ENCODE measurements around the gene ZNF324. TPM values are rescaled to one million over a fixed set of nuclear protein-coding genes. Genes with fewer than 3 reads are reported as not detected.
A peak's percentile ranks its signal among the peaks of the same experiment; 100 is the strongest.
"Not testable (repeated sequence)": the region's sequence is repeated elsewhere in the genome, so short reads cannot be mapped to it uniquely, and the experiment has no call there.

Gene ZNF324
- total RNA-seq, 1 donor from 2014 or later = 15.2 TPM

DNA sequence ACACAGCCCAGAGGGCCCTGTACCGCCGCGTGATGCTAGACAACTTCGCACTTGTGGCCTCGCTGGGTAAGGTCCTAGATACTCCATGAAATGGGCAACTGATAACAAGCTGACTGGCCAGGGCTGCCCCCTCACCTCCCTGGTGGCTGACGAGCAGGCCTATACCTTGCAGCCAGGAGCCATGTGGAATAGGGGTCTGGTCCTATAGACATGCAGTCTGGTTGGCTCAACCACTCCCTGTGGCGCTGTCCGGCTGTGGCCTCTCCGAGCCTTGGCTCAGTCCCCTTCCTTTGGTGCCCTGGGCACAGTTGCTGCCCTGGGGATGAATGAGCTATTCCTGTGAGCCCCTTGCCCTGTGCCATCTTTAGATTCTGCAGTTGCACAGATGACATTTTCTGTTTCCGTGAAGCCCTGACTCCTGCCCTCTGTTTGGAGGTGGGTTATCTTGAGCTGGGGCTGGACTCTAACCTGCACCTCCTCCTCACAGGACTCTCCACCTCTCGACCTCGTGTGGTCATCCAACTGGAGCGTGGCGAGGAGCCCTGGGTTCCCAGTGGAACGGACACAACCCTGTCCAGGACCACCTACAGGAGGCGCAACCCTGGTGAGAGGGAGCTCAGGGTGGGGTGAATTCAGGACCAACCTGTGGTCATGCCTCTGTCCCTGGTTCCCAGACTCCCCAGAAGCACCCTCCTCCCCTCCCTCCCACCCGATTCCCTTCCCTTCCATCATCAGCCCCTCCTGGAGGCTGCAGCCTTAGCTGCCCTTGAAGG is 2.5 kb downstream of the ZNF324 start:
- intact Hi-C loops (cut with DNase I) = no loop called here
- no peak for DNase-seq (ENCODE audit: low spot score)
- no peak for ATAC-seq

GRCh38 chr19:58470837-58471543 is 4.1 kb downstream of the ZNF324 start:
- not testable (repeated sequence) for DNase-seq (ENCODE audit: low spot score); ATAC-seq

GRCh38 chr19:58471736-58472135 is 4.9 kb downstream of the ZNF324 start:
- ATAC-seq = no peak
- intact Hi-C loops (cut with DNase I) = no loop called here
- no peak for DNase-seq (ENCODE audit: low spot score)

More at GRCh38 chr19:58470837-58471543, 4.1 kb downstream of the ZNF324 start:
- intact Hi-C loops (cut with DNase I) = not testable (repeated sequence)

DNA sequence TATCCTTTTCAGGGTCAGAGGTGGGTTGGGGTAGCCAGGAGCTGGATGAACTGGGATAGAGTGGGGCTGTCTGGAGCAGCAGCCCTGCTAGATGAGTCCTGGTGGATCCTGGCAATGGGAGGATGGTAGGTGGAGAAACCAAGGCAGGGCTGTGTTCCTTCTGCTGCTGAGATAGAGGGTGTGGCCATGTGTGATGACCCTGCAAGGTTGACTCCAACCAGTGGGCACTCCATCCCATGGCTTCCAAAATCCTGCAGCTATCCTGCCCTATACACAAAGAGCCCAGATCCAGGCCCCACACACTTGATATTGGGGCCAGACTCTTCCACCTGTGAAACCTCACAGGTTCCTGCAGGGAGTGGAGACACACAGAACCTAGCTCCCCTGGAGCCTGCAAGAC is 6.9 kb downstream of the ZNF324 start:
- ATAC-seq (no peak), DNase-seq (ENCODE audit: low spot score) (no peak)
- intact Hi-C loops (cut with DNase I) = no loop called here

DNA sequence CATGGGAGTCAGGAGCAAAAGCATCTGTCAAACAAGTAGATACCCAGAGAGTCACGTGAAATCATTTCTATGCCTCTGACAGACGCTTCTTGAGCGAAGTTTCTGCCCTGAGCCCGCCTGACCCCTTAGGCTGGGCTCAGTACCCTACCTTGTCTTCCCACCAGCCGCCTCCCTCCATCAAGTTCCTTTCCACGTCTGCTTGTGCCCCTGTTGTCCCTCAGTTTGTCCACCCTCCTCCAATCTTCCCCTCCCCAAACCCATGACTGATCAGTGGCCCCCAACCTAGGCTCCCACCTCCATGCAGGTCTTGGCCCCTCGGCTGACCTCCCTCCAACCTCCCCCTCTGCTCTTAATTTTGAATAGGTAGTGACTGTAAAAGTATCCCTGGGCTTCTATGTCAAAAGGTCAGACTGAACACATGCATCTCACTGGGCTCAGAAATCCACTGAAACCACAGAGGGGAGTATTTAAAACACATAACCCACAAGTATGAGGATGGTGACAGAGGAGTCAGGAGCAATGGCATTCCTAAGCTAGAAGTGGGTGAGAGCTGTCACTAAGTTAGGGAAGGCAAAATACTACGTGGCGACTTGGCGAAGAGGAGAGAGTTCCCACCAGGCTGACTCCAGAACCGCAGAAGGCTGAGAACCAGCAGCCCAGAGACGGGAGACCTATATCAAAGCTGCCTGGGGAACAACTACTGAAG is 7.6 kb downstream of the ZNF324 start:
- no peak for ATAC-seq

GRCh38 chr19:58474997-58475713 is 8.3 kb downstream of the ZNF324 start:
- DNase-seq (ENCODE audit: low spot score) (no peak), ATAC-seq (no peak)
- intact Hi-C loops (cut with DNase I) = no loop called here

More for the DNA sequence above, 7.6 kb downstream of the ZNF324 start:
- intact Hi-C loops (cut with DNase I) = no loop called here
- DNase-seq (ENCODE audit: low spot score) = no peak

DNA sequence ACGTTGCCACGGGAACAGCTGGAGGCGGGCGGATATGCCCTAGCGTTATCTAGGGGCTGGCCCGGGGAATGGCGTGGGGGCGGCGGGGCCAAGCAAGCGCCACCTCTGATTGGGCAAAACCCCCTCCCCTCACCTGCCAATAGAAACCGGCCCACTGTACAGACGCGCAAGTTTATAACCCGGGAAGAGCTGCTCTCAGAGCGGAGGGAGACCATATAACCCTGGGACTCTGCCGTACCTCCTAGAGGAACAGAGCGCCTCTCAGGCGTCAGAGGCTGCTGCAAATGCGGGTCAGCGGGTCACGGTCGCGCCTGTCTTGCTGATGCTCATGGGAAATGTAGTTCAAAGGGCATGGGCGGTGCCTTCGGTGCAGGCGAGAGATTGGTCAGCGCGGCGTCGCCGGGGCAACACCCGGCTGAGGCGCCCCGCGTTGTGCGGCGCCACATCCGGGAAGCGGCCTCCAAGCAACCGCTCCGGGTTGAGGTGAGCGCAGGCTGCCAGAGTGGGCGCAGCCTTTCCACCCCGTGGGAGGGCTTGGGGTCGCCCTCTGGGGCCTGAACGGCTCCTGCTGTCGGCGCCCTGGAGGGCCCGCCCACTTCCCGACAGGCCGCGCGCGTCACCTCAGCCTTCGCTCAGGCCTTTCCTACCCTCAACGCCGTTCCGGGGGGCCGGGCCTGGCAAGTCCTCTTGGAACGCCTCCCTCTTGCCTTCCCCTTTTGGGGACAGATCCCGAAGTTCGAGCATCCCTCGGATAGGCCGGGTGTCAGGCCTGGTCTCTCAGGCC is 9.0 kb downstream of the ZNF324 start, which contains the start of gene ZNF446:
Gene ZNF446, plus strand, starts transcription at position 639 of the 784 bp plus-strand sequence. CDS start 867 bp downstream, outside the sequence.
- intact Hi-C loops (cut with DNase I) = no loop called here
- ATAC-seq (peak; percentile 94), DNase-seq (ENCODE audit: low spot score) (peak; percentile 97)

GRCh38 chr19:58476498-58477015 is 9.7 kb downstream of the ZNF324 start:
- intact Hi-C loops (cut with DNase I) = no loop called here
- DNase-seq (ENCODE audit: low spot score) (no peak), ATAC-seq (peak; percentile 17)

DNA sequence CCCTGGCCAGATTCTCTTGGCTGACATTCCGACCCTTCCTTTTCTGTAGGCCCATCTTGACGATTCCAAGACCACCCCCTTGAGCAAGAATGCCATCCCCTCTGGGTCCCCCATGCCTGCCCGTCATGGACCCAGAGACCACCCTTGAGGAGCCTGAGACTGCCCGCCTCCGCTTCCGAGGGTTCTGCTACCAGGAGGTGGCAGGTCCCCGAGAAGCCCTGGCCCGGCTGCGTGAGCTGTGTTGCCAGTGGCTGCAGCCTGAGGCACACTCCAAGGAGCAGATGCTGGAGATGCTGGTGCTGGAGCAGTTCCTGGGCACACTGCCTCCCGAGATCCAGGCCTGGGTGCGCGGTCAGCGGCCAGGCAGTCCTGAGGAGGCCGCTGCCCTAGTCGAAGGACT is 10.2 kb downstream of the ZNF324 start:
- DNase-seq (ENCODE audit: low spot score) (no peak), ATAC-seq (no peak)
- intact Hi-C loops (cut with DNase I) = no loop called here

DNA sequence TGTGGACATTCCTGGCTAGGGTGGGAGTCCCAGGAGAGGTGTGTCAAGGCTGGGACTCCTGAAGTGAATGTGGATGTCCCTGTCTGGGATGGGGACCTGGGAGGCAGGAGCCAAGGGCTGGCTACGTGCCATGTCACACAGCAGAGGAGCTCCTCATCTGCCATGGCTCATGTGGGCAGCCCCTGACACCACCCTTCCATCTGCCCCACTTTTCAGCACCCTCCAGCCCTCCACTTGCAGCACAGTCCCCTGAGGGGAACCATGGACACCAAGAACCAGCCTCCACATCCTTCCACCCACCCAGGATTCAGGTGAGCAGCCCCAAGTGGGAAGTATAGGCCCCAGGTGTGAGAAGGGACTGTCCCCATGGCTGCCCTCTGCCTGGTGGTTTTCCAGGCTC is 11.0 kb downstream of the ZNF324 start:
- DNase-seq (ENCODE audit: low spot score) = no peak
- intact Hi-C loops (cut with DNase I) = no loop called here
- ATAC-seq = no peak

DNA sequence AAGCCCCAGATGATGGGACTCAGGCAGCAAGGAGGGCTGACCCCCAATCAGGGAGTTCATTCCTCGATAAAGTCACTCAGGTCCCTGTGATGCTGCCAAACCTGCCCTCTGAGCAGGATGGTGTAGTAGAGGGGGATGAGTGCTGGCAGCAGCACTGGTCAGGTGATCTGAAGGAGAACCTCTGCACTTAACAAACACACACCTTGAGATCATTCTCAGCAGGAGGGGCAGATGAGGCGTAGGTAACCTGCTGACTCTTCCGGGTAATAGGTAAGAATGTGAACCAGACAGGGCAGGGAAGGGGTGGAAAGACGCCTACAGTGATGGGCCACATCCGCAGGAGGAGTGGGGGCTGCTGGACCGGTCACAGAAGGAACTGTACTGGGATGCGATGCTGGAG is 12.4 kb downstream of the ZNF324 start:
- no peak for DNase-seq (ENCODE audit: low spot score)
- no peak for ATAC-seq
- intact Hi-C loops (cut with DNase I) = no loop called here

GRCh38 chr19:58479736-58480480 is 13.0 kb downstream of the ZNF324 start:
- ATAC-seq = no peak
- DNase-seq (ENCODE audit: low spot score) = no peak
- intact Hi-C loops (cut with DNase I) = no loop called here

GRCh38 chr19:58480481-58480830 is 13.6 kb downstream of the ZNF324 start:
- DNase-seq (ENCODE audit: low spot score) = no peak
- ATAC-seq = no peak
- intact Hi-C loops (cut with DNase I) = no loop called here

GRCh38 chr19:58480831-58481230 is 14.0 kb downstream of the ZNF324 start:
- ATAC-seq (no peak), DNase-seq (ENCODE audit: low spot score) (no peak)
- intact Hi-C loops (cut with DNase I) = no loop called here

- intact Hi-C loops (cut with DNase I) = no loop called here
- ATAC-seq (no peak), DNase-seq (ENCODE audit: low spot score) (no peak)
Measured at GRCh38 chr19:58482372-58482771, 15.5 kb downstream of the ZNF324 start.

GRCh38 chr19:58483776-58484175 is 16.9 kb downstream of the ZNF324 start:
- intact Hi-C loops (cut with DNase I) = no loop called here
- DNase-seq (ENCODE audit: low spot score) (no peak), ATAC-seq (no peak)

GRCh38 chr19:58484349-58484748 is 17.5 kb downstream of the ZNF324 start:
- DNase-seq (ENCODE audit: low spot score); ATAC-seq; intact Hi-C loops (cut with DNase I): not testable (repeated sequence)

DNA sequence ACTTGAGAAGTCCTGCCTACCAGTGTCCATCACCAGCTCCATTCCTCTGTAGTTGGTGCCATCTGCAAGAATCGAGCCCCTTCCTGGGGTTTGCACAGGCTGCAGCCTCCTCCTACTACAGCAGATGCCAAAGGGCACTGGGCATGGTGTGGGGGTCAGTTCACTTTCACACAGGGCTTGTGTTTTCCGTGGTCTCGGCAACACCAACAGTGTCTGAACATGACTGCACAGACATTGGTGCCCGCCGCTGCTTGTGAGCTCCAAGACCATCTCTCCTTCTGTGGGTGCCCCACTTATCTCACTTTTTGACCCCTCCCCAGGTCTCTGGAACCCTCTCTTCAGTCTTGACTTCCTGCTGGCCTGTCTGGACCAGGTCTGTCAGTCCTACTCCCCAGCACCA is 24.5 kb downstream of the ZNF324 start:
- intact Hi-C loops (cut with DNase I) = no loop called here
- no peak for DNase-seq (ENCODE audit: low spot score)
- ATAC-seq = no peak
